ENCODE results near the gene HYLS1. TPM values are rescaled to one million over a fixed set of nuclear protein-coding genes. Genes with fewer than 3 reads are reported as not detected.

HYLS1 gene
- total RNA-seq, 1 donor: 10.4 TPM

- no peak for TF ChIP-seq CTCF (IDR thresholded peaks at IDR 0.05; ENCODE audit: insufficient read depth, low read depth, low read length)
- DNase-seq (ENCODE audit: low read depth): no peak
- no peak overlapping the region for H3K4me3 ChIP-seq (ENCODE audit: low read depth, low read length)
Measured at GRCh38 chr11:125945011-125945796, 57.7 kb downstream of the HYLS1 start.

DNA sequence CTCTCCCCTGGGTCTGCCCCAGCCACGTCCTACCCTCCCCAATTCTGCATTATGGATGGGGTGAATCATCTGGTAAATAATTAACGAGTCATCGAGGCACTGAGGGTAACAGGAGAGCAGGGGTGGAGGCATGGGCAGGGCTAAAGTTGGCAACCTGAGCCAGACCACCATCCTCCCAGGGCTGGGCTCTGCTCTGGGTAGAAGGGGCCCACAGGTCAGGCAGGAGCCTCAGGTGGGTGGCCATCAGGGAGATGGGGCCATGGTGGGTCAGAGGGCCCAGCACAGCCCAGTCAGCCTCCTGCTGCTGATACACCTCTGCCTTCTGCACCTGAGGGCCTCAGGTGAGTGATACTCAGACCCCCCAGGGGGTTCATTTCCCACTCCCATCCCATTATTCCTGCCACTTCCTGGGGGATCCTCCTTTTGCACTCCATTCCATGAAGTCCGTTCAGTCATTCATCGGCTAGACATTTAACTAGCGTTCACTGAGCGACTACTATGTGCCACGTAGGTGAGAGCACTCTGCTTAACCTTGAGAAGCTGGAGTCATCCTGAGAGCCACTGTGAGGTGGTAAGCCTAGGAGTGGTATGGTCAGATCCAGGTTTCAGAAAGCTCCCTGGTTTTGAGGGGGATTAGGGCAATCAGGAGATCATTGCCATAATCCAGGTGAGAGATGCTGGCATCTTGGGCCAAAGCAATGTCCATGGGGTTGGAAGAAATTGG lies 58.5 kb downstream of the HYLS1 start, which contains the start of gene VSIG10L2:
VSIG10L2 (plus strand) TSS at position 248 of the 724 bp plus-strand sequence; CDS start at position 260, 12 bp downstream.
- H3K4me3 ChIP-seq (ENCODE audit: low read depth, low read length): no peak within 1 kb of the TSS
- DNase-seq (ENCODE audit: low read depth): no peak
- TF ChIP-seq CTCF (IDR thresholded peaks at IDR 0.05; ENCODE audit: insufficient read depth, low read depth, low read length): no peak

- H3K4me3 ChIP-seq (ENCODE audit: low read depth, low read length): no peak overlapping the region
- no peak for DNase-seq (ENCODE audit: low read depth)
- TF ChIP-seq CTCF (IDR thresholded peaks at IDR 0.05; ENCODE audit: insufficient read depth, low read depth, low read length): no peak
Measured at GRCh38 chr11:125946712-125947418, 59.4 kb downstream of the HYLS1 start.

DNA sequence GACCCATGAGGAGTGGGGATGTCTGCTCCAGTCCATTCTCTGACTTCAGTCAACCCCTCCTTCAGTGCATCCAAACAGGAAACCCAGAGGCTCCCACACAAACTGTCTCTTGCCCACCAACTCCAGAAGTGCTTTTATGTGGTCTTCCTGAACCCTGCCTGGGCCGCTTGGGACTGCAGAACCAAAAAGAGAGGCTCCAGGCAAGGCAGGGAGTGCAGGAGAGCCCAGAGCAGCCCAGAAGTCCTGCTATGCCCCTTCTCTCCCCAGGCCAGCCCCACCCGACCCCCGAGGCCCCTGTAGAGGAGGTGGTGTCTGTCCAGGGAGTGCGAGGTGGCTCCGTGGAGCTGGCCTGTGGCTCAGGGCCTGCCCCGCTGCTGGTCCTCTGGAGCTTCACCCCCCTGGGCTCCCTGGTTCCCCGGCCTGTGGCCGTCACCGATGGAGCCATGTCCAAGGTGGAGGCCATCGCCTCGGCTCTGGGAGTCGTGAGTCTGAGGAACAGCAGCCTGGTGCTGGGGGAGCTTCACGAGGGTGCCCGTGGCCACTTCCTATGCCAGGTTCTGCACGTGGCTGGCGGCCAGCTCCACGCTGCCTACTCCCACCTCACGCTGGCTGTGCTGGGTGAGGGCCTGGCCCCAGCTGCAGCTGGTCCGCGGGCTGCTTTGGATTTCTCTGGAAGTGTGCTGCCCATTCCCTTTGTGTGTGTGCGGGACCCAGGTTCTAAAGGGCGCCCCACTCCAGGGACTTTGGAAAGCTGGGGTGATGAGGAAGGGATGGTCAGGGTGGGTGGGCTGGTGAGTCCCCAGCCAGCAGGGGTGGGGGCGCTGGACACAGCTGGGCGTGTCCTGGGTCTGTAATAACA lies 60.2 kb downstream of the HYLS1 start:
- no peak for TF ChIP-seq CTCF (IDR thresholded peaks at IDR 0.05; ENCODE audit: insufficient read depth, low read depth, low read length)
- no peak overlapping the region for H3K4me3 ChIP-seq (ENCODE audit: low read depth, low read length)
- no peak for DNase-seq (ENCODE audit: low read depth)

GRCh38 chr11:125948278-125949051 lies 61.0 kb downstream of the HYLS1 start:
- no peak for TF ChIP-seq CTCF (IDR thresholded peaks at IDR 0.05; ENCODE audit: insufficient read depth, low read depth, low read length)
- DNase-seq (ENCODE audit: low read depth): no peak
- no peak overlapping the region for H3K4me3 ChIP-seq (ENCODE audit: low read depth, low read length)

All from fibroblast of villous mesenchyme (primary cell).